Measurements from ENCODE around the gene TSNAXIP1.

The TSNAXIP1 gene

GRCh38 chr16:67770346-67770991 is 36.2 kb upstream of the TSNAXIP1 start:
- no peak overlapping the region for H3K4me3 ChIP-seq (ENCODE audit: low read depth, low read length)
- H3K27me3 ChIP-seq (ENCODE audit: control insufficient read depth, insufficient read depth, low read length): no peaks in the 10 kb centered on the region
- peaks cover 6% of the 10 kb centered on the region; the same call in 1 of the 2 replicates for H3K36me3 ChIP-seq (ENCODE audit: control insufficient read depth, insufficient read depth, low read length)
- H3K9ac ChIP-seq (ENCODE audit: low read depth, low read length): no peak overlapping the region
- H3K27ac ChIP-seq (ENCODE audit: low read depth, low read length): no peak overlapping the region
- no peaks in the 10 kb centered on the region for H3K4me1 ChIP-seq (ENCODE audit: control insufficient read depth, insufficient read depth, low read length)
- H3K9me3 ChIP-seq (ENCODE audit: control insufficient read depth, insufficient read depth, low read length): no peaks in the 10 kb centered on the region

DNA sequence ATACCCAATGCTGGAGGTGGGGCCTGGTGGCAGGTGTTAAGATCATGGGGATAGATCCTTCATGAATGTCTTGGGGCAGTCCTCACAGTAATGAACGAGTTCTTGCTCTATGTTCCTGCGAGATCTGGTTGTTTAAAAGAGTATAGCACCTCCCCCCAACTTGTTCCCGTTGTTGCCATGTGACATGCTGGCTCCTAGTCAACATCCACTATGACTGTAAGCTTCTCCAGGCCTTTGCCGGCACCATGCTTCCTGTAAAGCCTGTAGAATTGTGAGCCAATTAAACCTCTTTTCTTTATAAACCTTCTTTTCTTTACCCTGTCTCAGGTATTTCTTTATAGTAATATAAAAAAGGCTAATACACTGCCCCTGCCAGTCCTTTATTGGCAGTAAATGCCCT is 33.6 kb upstream of the TSNAXIP1 start:
- Histone ChIP-seq H3K9me3 (ENCODE audit: control insufficient read depth, insufficient read depth, low read length) (no peaks in the 10 kb centered on the region), H3K4me3 (ENCODE audit: low read depth, low read length) (no peak overlapping the region), H3K27ac (ENCODE audit: low read depth, low read length) (no peak overlapping the region), H3K4me1 (ENCODE audit: control insufficient read depth, insufficient read depth, low read length) (no peaks in the 10 kb centered on the region), H3K27me3 (ENCODE audit: control insufficient read depth, insufficient read depth, low read length) (no peaks in the 10 kb centered on the region), H3K9ac (ENCODE audit: low read depth, low read length) (no peak overlapping the region), H3K36me3 (ENCODE audit: control insufficient read depth, insufficient read depth, low read length) (peaks cover 6% of the 10 kb centered on the region; the same call in 1 of the 2 replicates)

DNA sequence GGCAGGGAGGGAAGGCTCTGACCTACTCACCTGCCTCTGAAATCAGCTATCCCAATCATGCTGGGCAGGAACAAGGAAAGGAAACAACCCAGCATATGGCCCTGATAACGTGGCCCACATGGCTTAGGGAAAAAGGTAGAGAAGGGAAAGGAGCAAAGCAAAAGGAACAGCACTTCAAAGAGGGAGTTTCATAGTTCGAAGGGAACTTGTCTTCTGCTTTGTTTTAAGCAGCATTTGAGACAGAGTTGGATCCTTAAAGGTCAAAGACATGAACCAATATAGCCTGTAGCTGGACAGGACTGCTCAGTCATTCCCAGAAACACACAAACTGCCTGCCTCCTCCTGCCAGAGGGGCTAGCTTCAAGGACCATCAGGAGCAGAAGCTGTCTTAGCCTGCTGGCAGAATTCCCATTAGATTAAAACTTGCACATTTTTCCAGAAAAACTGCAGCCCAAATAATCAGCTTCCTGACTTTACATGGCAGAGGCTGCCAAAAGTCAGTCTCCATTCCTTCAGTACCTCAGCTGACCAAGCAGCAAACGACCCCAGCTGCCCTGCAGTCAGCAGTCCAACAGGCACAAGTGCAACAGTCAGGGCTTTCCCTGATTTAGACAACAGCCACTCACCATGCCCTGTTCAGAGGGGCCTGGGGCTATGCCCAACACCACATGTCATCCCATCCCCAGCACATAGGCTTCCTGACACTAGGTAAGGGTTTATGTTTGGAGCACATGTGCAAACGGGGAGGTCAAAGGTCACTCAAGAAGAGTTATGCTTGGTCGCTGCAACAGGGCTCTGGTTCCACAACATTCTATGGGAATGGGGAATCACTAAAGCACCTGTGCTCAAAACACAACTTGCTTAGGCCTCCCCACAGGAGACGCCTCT is 32.9 kb upstream of the TSNAXIP1 start:
- no peaks in the 10 kb centered on the region for H3K27me3 ChIP-seq (ENCODE audit: control insufficient read depth, insufficient read depth, low read length)
- H3K27ac ChIP-seq (ENCODE audit: low read depth, low read length): no peak overlapping the region
- H3K4me3 ChIP-seq (ENCODE audit: low read depth, low read length): no peak overlapping the region
- peaks cover 6% of the 10 kb centered on the region; the same call in 1 of the 2 replicates for H3K36me3 ChIP-seq (ENCODE audit: control insufficient read depth, insufficient read depth, low read length)
- H3K9me3 ChIP-seq (ENCODE audit: control insufficient read depth, insufficient read depth, low read length): no peaks in the 10 kb centered on the region
- H3K4me1 ChIP-seq (ENCODE audit: control insufficient read depth, insufficient read depth, low read length): no peaks in the 10 kb centered on the region
- H3K9ac ChIP-seq (ENCODE audit: low read depth, low read length): no peak overlapping the region

GRCh38 chr16:67774457-67774853 is 32.2 kb upstream of the TSNAXIP1 start:
- Histone ChIP-seq H3K9me3 (ENCODE audit: control insufficient read depth, insufficient read depth, low read length) (no peaks in the 10 kb centered on the region), H3K9ac (ENCODE audit: low read depth, low read length) (no peak overlapping the region), H3K36me3 (ENCODE audit: control insufficient read depth, insufficient read depth, low read length) (peaks cover 6% of the 10 kb centered on the region; the same call in 1 of the 2 replicates), H3K4me3 (ENCODE audit: low read depth, low read length) (no peak overlapping the region), H3K4me1 (ENCODE audit: control insufficient read depth, insufficient read depth, low read length) (no peaks in the 10 kb centered on the region), H3K27ac (ENCODE audit: low read depth, low read length) (no peak overlapping the region), H3K27me3 (ENCODE audit: control insufficient read depth, insufficient read depth, low read length) (no peaks in the 10 kb centered on the region)

- H3K4me3 ChIP-seq (ENCODE audit: low read depth, low read length): no peak overlapping the region
- H3K27ac ChIP-seq (ENCODE audit: low read depth, low read length): no peak overlapping the region
- peaks cover 6% of the 10 kb centered on the region; the same call in 1 of the 2 replicates for H3K36me3 ChIP-seq (ENCODE audit: control insufficient read depth, insufficient read depth, low read length)
- H3K27me3 ChIP-seq (ENCODE audit: control insufficient read depth, insufficient read depth, low read length): no peaks in the 10 kb centered on the region
- H3K9me3 ChIP-seq (ENCODE audit: control insufficient read depth, insufficient read depth, low read length): no peaks in the 10 kb centered on the region
- no peak overlapping the region for H3K9ac ChIP-seq (ENCODE audit: low read depth, low read length)
- no peaks in the 10 kb centered on the region for H3K4me1 ChIP-seq (ENCODE audit: control insufficient read depth, insufficient read depth, low read length)
These were observed 31.4 kb upstream of the TSNAXIP1 start for GRCh38 chr16:67775273-67775672.

GRCh38 chr16:67779256-67780014 is 27.3 kb upstream of the TSNAXIP1 start:
- Histone ChIP-seq H3K36me3 (ENCODE audit: control insufficient read depth, insufficient read depth, low read length) (no peaks in the 10 kb centered on the region), H3K9ac (ENCODE audit: low read depth, low read length) (no peak overlapping the region), H3K4me3 (ENCODE audit: low read depth, low read length) (no peak overlapping the region), H3K4me1 (ENCODE audit: control insufficient read depth, insufficient read depth, low read length) (no peaks in the 10 kb centered on the region), H3K27ac (ENCODE audit: low read depth, low read length) (no peak overlapping the region), H3K9me3 (ENCODE audit: control insufficient read depth, insufficient read depth, low read length) (no peaks in the 10 kb centered on the region), H3K27me3 (ENCODE audit: control insufficient read depth, insufficient read depth, low read length) (no peaks in the 10 kb centered on the region)

GRCh38 chr16:67780847-67781564 is 25.7 kb upstream of the TSNAXIP1 start:
- no peaks in the 10 kb centered on the region for H3K27me3 ChIP-seq (ENCODE audit: control insufficient read depth, insufficient read depth, low read length)
- H3K9me3 ChIP-seq (ENCODE audit: control insufficient read depth, insufficient read depth, low read length): no peaks in the 10 kb centered on the region
- no peak overlapping the region for H3K4me3 ChIP-seq (ENCODE audit: low read depth, low read length)
- H3K4me1 ChIP-seq (ENCODE audit: control insufficient read depth, insufficient read depth, low read length): no peaks in the 10 kb centered on the region
- no peak overlapping the region for H3K27ac ChIP-seq (ENCODE audit: low read depth, low read length)
- H3K9ac ChIP-seq (ENCODE audit: low read depth, low read length): no peak overlapping the region
- no peaks in the 10 kb centered on the region for H3K36me3 ChIP-seq (ENCODE audit: control insufficient read depth, insufficient read depth, low read length)

GRCh38 chr16:67781565-67781921 is 25.1 kb upstream of the TSNAXIP1 start:
- no peak overlapping the region for H3K9ac ChIP-seq (ENCODE audit: low read depth, low read length)
- H3K4me3 ChIP-seq (ENCODE audit: low read depth, low read length): no peak overlapping the region
- H3K27ac ChIP-seq (ENCODE audit: low read depth, low read length): no peak overlapping the region
- H3K9me3 ChIP-seq (ENCODE audit: control insufficient read depth, insufficient read depth, low read length): no peaks in the 10 kb centered on the region
- H3K4me1 ChIP-seq (ENCODE audit: control insufficient read depth, insufficient read depth, low read length): no peaks in the 10 kb centered on the region
- no peaks in the 10 kb centered on the region for H3K27me3 ChIP-seq (ENCODE audit: control insufficient read depth, insufficient read depth, low read length)
- H3K36me3 ChIP-seq (ENCODE audit: control insufficient read depth, insufficient read depth, low read length): no peaks in the 10 kb centered on the region

GRCh38 chr16:67782567-67783352 is 23.9 kb upstream of the TSNAXIP1 start:
- H3K27ac ChIP-seq (ENCODE audit: low read depth, low read length): no peak overlapping the region
- H3K4me3 ChIP-seq (ENCODE audit: low read depth, low read length): no peak overlapping the region
- H3K9me3 ChIP-seq (ENCODE audit: control insufficient read depth, insufficient read depth, low read length): no peaks in the 10 kb centered on the region
- H3K9ac ChIP-seq (ENCODE audit: low read depth, low read length): no peak overlapping the region
- no peaks in the 10 kb centered on the region for H3K4me1 ChIP-seq (ENCODE audit: control insufficient read depth, insufficient read depth, low read length)
- H3K27me3 ChIP-seq (ENCODE audit: control insufficient read depth, insufficient read depth, low read length): no peaks in the 10 kb centered on the region
- H3K36me3 ChIP-seq (ENCODE audit: control insufficient read depth, insufficient read depth, low read length): no peaks in the 10 kb centered on the region

GRCh38 chr16:67783353-67783725 is 23.4 kb upstream of the TSNAXIP1 start:
- Histone ChIP-seq H3K9me3 (ENCODE audit: control insufficient read depth, insufficient read depth, low read length) (no peaks in the 10 kb centered on the region), H3K9ac (ENCODE audit: low read depth, low read length) (no peak overlapping the region), H3K27ac (ENCODE audit: low read depth, low read length) (no peak overlapping the region), H3K4me1 (ENCODE audit: control insufficient read depth, insufficient read depth, low read length) (no peaks in the 10 kb centered on the region), H3K27me3 (ENCODE audit: control insufficient read depth, insufficient read depth, low read length) (no peaks in the 10 kb centered on the region), H3K4me3 (ENCODE audit: low read depth, low read length) (no peak overlapping the region), H3K36me3 (ENCODE audit: control insufficient read depth, insufficient read depth, low read length) (no peaks in the 10 kb centered on the region)
